Measurements from ENCODE around the gene C19orf85. TPM values are rescaled to one million over a fixed set of nuclear protein-coding genes. Genes with fewer than 3 reads are reported as not detected.

Gene C19orf85
- total and polyA plus RNA-seq, 10 of the 15 experiments (the other 5 are each of a cell fraction or from before 2014, with no cell fraction given): not detected

DNA sequence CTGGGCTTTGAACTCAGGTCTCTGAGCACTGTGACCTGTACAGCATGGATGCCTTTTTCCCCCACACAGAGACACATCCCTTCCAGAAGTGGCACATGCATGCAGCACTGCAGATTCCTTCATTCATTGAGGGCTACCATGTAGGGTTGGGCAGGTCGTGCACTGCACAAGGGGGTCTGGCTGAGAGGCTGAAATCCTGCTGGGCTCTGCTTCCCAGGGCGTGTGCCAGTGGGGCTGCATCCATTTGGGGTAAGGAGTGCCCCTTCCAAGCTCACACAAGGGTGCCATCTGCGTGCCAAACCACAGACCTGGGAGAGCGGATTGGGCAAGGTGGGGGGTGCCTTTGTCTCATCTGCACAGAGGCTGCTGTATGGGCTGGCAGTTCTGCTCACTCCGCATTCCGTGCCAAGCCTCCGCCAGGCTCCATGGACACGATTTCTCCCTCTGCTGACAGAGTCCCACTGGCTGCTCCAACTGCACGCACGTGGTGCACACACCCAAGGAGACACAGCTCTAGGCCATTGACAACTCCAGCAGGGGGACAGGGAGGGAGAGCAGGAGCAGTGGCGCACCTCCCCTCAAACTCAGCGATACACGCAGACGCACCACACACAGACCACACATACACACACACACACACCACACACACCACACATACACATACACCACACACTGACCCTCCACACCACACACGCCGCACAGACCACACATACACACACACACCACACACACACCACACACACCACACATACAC, 17.0 kb downstream of the C19orf85 start:
- Histone ChIP-seq H3K9me3 (replicated peaks; ENCODE audit: control insufficient read depth, insufficient read depth, low read length) (no peaks in the 10 kb centered on the region), H4K20me1 (ENCODE audit: control insufficient read depth, insufficient read depth) (no peaks in the 10 kb centered on the region), H3K27ac (ENCODE audit: control insufficient read depth, insufficient read depth) (no peak overlapping the region), H3K27me3 (replicated peaks in 1 of 2; ENCODE audit: control insufficient read depth in 2 of 2, insufficient read depth in 2 of 2, low read length in 1 of 2) (peaks cover 0 to 1% of the 10 kb centered on the region in 2 experiments; a peak in 2 of 4 replicates), H3K9ac (ENCODE audit: control insufficient read depth, insufficient read depth, low read length) (no peak overlapping the region), H3K79me2 (ENCODE audit: control insufficient read depth, insufficient read depth, low read length) (no peaks in the 10 kb centered on the region), H3K4me2 (ENCODE audit: control insufficient read depth, insufficient read depth) (no peak overlapping the region), H2AFZ (ENCODE audit: control insufficient read depth, low read depth, low read length) (no peak overlapping the region), H3K4me1 (ENCODE audit: control insufficient read depth, insufficient read depth, low read length) (no peaks in the 10 kb centered on the region), H3K36me3 (ENCODE audit: control insufficient read depth in 2 of 2, insufficient read depth in 2 of 2, low read length in 1 of 2) (no peaks in the 10 kb centered on the region), H3K4me3 (no peak overlapping the region)
- ATAC-seq (peak; percentile 42), DNase-seq (ENCODE audit: low read depth, low spot score) (no peak), FAIRE-seq (no peak)
- intact Hi-C loops (cut with micrococcal nuclease; ENCODE audit: unreplicated experiment) (no loop called here), in situ Hi-C loops (cut with MboI) (no loop called here)
- SMC1A ChIA-PET (ENCODE audit: uncharacterized antibody, unreplicated experiment): no interaction called here
- BruUV-seq (replicated peaks): no TSS peak
- CTCF ChIA-PET: interaction anchor here (0.5 to 0.6 kb wide), 2 partner anchors 27 to 146 kb away, joined by 3 to 5 read pairs; no protein-coding TSS in a partner anchor
- TF ChIP-seq IKZF2 (IDR thresholded peaks at IDR 0.05): no peak
- no peak for TF ChIP-seq SUPT20H (IDR thresholded peaks at IDR 0.05; ENCODE audit: borderline replicate concordance, control insufficient read depth, low read depth, low read length)
- no peak for TF ChIP-seq CBX3 (IDR thresholded peaks at IDR 0.05; ENCODE audit: borderline replicate concordance, low read depth)
- TF ChIP-seq RB1 (IDR thresholded peaks at IDR 0.05; ENCODE audit: borderline replicate concordance): no peak
- TF ChIP-seq TCF3 (IDR thresholded peaks at IDR 0.05; ENCODE audit: borderline replicate concordance, insufficient read depth, low read depth, low read length): no peak
- no peak for TF ChIP-seq TAF1 (IDR thresholded peaks at IDR 0.05; ENCODE audit: borderline replicate concordance, low read depth, low read length)
- TF ChIP-seq SKIL (IDR thresholded peaks at IDR 0.05; ENCODE audit: low read depth, poor library complexity, severe bottlenecking): no peak
- no peak for TF ChIP-seq JUND (IDR thresholded peaks at IDR 0.05; ENCODE audit: low read depth, low read length)
- RAD21 ChIA-PET (ENCODE audit: unreplicated experiment): no interaction called here
- WGBS (ENCODE audit: insufficient coverage, insufficient replicate concordance, low lambda C conversion rate, missing lambda C conversion rate): 60% methylated on average over 15 of the region's 16 CpGs
- POLR2A ChIA-PET: no interaction called here

Measured in GM12878 (cell line).